ENCODE results near the gene GRAPL. TPM values are rescaled to one million over a fixed set of nuclear protein-coding genes. Genes with fewer than 3 reads are reported as not detected.
"Not testable (repeated sequence)": the region's sequence is repeated elsewhere in the genome, so short reads cannot be mapped to it uniquely, and the experiment has no call there.

The GRAPL gene
- total and polyA plus RNA-seq, 2 donors (not counting 1 experiment from before 2014, with no cell fraction given) = 84.5 to 181 TPM

DNA sequence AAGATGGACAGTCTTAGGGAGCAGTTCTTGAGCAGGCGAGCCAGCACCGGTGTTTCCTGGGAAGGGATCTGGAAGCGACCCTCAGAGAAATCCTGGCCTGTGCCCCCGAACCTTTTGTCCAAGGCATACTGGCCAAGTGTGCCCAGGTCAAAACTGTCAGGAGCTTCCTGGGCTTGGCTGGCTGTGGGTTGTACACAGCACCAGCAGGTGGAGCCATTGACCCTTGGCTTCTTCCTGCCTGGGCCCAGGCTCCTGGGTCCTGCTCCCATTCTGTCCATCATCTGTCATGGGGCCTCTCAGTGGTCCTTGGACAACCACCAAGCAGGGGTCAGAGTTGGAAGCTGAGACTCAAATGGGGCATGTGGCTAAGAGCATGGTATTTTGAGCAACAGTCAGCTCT, 15.0 kb downstream of the GRAPL start:
- intact Hi-C loops (cut with micrococcal nuclease); H3K9ac ChIP-seq (ENCODE audit: low read length); H3K9me3 Mint-ChIP-seq (ENCODE audit: insufficient read depth); H3K36me3 ChIP-seq (replicated peaks in 1 of 2; ENCODE audit: control extremely low read depth in 1 of 2, control insufficient read depth in 1 of 2, extremely low read depth in 1 of 2, insufficient read depth in 2 of 2, low read length in 1 of 2); H2AFZ ChIP-seq (ENCODE audit: insufficient read depth, low read depth, low read length, poor library complexity, severe bottlenecking); H4K20me1 ChIP-seq (ENCODE audit: control insufficient read depth, insufficient read depth, low read length, poor library complexity, severe bottlenecking); H3K27ac ChIP-seq (ENCODE audit: low read length in 2 of 2); H3K4me1 ChIP-seq (ENCODE audit: control insufficient read depth in 2 of 2, insufficient read depth in 2 of 2, low read length in 2 of 2); H3K4me2 ChIP-seq (replicated peaks; ENCODE audit: low read depth, low read length, poor library complexity, severe bottlenecking); H3K4me1 Mint-ChIP-seq; DNase-seq; POLR2A ChIA-PET; H3K4me3 ChIP-seq (ENCODE audit: control extremely low read depth in 1 of 5, extremely low read depth in 1 of 5, insufficient read depth in 1 of 5, low read depth in 2 of 5, low read length in 4 of 5); H3K4me3 Mint-ChIP-seq; ATAC-seq (ENCODE audit: low read depth); H3K79me2 ChIP-seq (ENCODE audit: control insufficient read depth, insufficient read depth, low read length); H3K27me3 Mint-ChIP-seq; H3K27me3 ChIP-seq (replicated peaks in 1 of 4; ENCODE audit: control extremely low read depth in 1 of 4, control insufficient read depth in 3 of 4, insufficient read depth in 4 of 4, low read length in 3 of 4); H3K27ac Mint-ChIP-seq; CTCF ChIA-PET; H3K9me3 ChIP-seq (ENCODE audit: control extremely low read depth in 1 of 3, control insufficient read depth in 2 of 3, insufficient read depth in 1 of 3, low read length in 2 of 3): not testable (repeated sequence)
- WGBS (ENCODE audit: insufficient coverage) = no CpG with 5 or more reads among the region's 4 CpGs

DNA sequence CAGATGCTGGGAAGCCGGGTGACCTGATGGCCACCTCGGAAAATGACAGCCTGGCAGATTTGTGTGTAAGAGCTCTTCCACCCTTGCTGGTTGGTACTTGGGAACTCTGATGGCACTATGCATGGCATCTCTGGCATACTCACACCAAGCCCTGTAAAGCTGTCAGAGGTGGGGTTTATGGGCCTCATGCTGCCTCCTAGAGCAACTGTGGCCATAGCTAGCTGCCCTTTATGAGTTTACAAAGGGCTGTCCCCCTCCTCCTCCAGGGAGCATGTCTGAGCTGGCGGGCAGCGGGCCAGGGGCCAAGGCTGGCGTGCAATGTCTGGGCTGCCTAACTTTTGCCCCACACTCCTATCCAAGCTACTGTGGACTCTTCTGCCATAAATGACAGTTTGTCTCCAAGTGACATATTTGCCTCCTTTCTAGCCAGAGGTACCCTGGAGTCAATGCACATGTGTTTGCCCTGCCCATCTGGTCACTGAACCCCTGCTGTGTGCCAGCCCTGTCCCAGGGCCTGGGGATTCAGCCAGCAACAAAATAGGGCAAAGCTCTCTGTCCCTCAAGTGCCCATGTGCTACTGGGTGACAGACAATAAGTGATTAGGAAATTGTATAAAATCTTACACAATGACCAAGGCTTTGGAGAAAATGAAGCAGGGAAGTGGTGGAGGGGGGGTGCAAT, 15.8 kb downstream of the GRAPL start:
- intact Hi-C loops (cut with micrococcal nuclease); H3K4me3 Mint-ChIP-seq; H3K9me3 Mint-ChIP-seq (ENCODE audit: insufficient read depth); H3K4me1 ChIP-seq (ENCODE audit: control insufficient read depth in 2 of 2, insufficient read depth in 2 of 2, low read length in 2 of 2); H2AFZ ChIP-seq (ENCODE audit: insufficient read depth, low read depth, low read length, poor library complexity, severe bottlenecking); H3K27me3 ChIP-seq (replicated peaks in 1 of 4; ENCODE audit: control extremely low read depth in 1 of 4, control insufficient read depth in 3 of 4, insufficient read depth in 4 of 4, low read length in 3 of 4); CTCF ChIA-PET; H3K27me3 Mint-ChIP-seq; DNase-seq; H3K9ac ChIP-seq (ENCODE audit: low read length); H3K4me1 Mint-ChIP-seq; H3K9me3 ChIP-seq (ENCODE audit: control extremely low read depth in 1 of 3, control insufficient read depth in 2 of 3, insufficient read depth in 1 of 3, low read length in 2 of 3); H3K4me2 ChIP-seq (replicated peaks; ENCODE audit: low read depth, low read length, poor library complexity, severe bottlenecking); H4K20me1 ChIP-seq (ENCODE audit: control insufficient read depth, insufficient read depth, low read length, poor library complexity, severe bottlenecking); H3K27ac Mint-ChIP-seq; POLR2A ChIA-PET; H3K79me2 ChIP-seq (ENCODE audit: control insufficient read depth, insufficient read depth, low read length); ATAC-seq (ENCODE audit: low read depth); H3K4me3 ChIP-seq (ENCODE audit: control extremely low read depth in 1 of 5, extremely low read depth in 1 of 5, insufficient read depth in 1 of 5, low read depth in 2 of 5, low read length in 4 of 5); H3K36me3 ChIP-seq (replicated peaks in 1 of 2; ENCODE audit: control extremely low read depth in 1 of 2, control insufficient read depth in 1 of 2, extremely low read depth in 1 of 2, insufficient read depth in 2 of 2, low read length in 1 of 2); H3K27ac ChIP-seq (ENCODE audit: low read length in 2 of 2): not testable (repeated sequence)
- no CpG with 5 or more reads among the region's 5 CpGs for WGBS (ENCODE audit: insufficient coverage)

- H3K36me3 ChIP-seq (replicated peaks in 1 of 2; ENCODE audit: control extremely low read depth in 1 of 2, control insufficient read depth in 1 of 2, extremely low read depth in 1 of 2, insufficient read depth in 2 of 2, low read length in 1 of 2); DNase-seq; H2AFZ ChIP-seq (ENCODE audit: insufficient read depth, low read depth, low read length, poor library complexity, severe bottlenecking); H3K27ac ChIP-seq (ENCODE audit: low read length in 2 of 2); H3K4me3 ChIP-seq (ENCODE audit: control extremely low read depth in 1 of 5, extremely low read depth in 1 of 5, insufficient read depth in 1 of 5, low read depth in 2 of 5, low read length in 4 of 5); H3K4me1 ChIP-seq (ENCODE audit: control insufficient read depth in 2 of 2, insufficient read depth in 2 of 2, low read length in 2 of 2); H3K9ac ChIP-seq (ENCODE audit: low read length); POLR2A ChIA-PET; H3K27me3 Mint-ChIP-seq; H3K4me3 Mint-ChIP-seq; H3K9me3 ChIP-seq (ENCODE audit: control extremely low read depth in 1 of 3, control insufficient read depth in 2 of 3, insufficient read depth in 1 of 3, low read length in 2 of 3); H3K4me1 Mint-ChIP-seq; H4K20me1 ChIP-seq (ENCODE audit: control insufficient read depth, insufficient read depth, low read length, poor library complexity, severe bottlenecking); H3K9me3 Mint-ChIP-seq (ENCODE audit: insufficient read depth); CTCF ChIA-PET; H3K27me3 ChIP-seq (replicated peaks in 1 of 4; ENCODE audit: control extremely low read depth in 1 of 4, control insufficient read depth in 3 of 4, insufficient read depth in 4 of 4, low read length in 3 of 4); H3K4me2 ChIP-seq (replicated peaks; ENCODE audit: low read depth, low read length, poor library complexity, severe bottlenecking); H3K79me2 ChIP-seq (ENCODE audit: control insufficient read depth, insufficient read depth, low read length); ATAC-seq (ENCODE audit: low read depth); intact Hi-C loops (cut with micrococcal nuclease): not testable (repeated sequence)
- H3K27ac Mint-ChIP-seq = peak overlapping the region; percentile 72
- no CpG with 5 or more reads among the region's 5 CpGs for WGBS (ENCODE audit: insufficient coverage)
Observed at GRCh38 chr17:19144373-19144772, 17.0 kb downstream of the GRAPL start.

GRCh38 chr17:19145471-19145870, 18.1 kb downstream of the GRAPL start:
- H3K27ac ChIP-seq (ENCODE audit: low read length in 2 of 2); H3K36me3 ChIP-seq (replicated peaks in 1 of 2; ENCODE audit: control extremely low read depth in 1 of 2, control insufficient read depth in 1 of 2, extremely low read depth in 1 of 2, insufficient read depth in 2 of 2, low read length in 1 of 2); H3K4me3 ChIP-seq (ENCODE audit: control extremely low read depth in 1 of 5, extremely low read depth in 1 of 5, insufficient read depth in 1 of 5, low read depth in 2 of 5, low read length in 4 of 5); H3K79me2 ChIP-seq (ENCODE audit: control insufficient read depth, insufficient read depth, low read length); H3K9me3 Mint-ChIP-seq (ENCODE audit: insufficient read depth); H3K27me3 ChIP-seq (replicated peaks in 1 of 4; ENCODE audit: control extremely low read depth in 1 of 4, control insufficient read depth in 3 of 4, insufficient read depth in 4 of 4, low read length in 3 of 4); H3K27me3 Mint-ChIP-seq; H4K20me1 ChIP-seq (ENCODE audit: control insufficient read depth, insufficient read depth, low read length, poor library complexity, severe bottlenecking); intact Hi-C loops (cut with micrococcal nuclease); H3K4me1 ChIP-seq (ENCODE audit: control insufficient read depth in 2 of 2, insufficient read depth in 2 of 2, low read length in 2 of 2); H3K27ac Mint-ChIP-seq; DNase-seq; ATAC-seq (ENCODE audit: low read depth); CTCF ChIA-PET; H3K4me3 Mint-ChIP-seq; H3K9me3 ChIP-seq (ENCODE audit: control extremely low read depth in 1 of 3, control insufficient read depth in 2 of 3, insufficient read depth in 1 of 3, low read length in 2 of 3); H3K9ac ChIP-seq (ENCODE audit: low read length); H3K4me2 ChIP-seq (replicated peaks; ENCODE audit: low read depth, low read length, poor library complexity, severe bottlenecking); POLR2A ChIA-PET; H2AFZ ChIP-seq (ENCODE audit: insufficient read depth, low read depth, low read length, poor library complexity, severe bottlenecking); H3K4me1 Mint-ChIP-seq: not testable (repeated sequence)
- no CpG with 5 or more reads among the region's 11 CpGs for WGBS (ENCODE audit: insufficient coverage)
